GM23338 (cell line): ENCODE results near the gene POLE. TPM values are rescaled to one million over a fixed set of nuclear protein-coding genes. Genes with fewer than 3 reads are reported as not detected.

Experiments
- ATAC-seq: fragments of 200-7000 bp; cut with Tn5 transposase; 3 replicates; pipeline ENCODE4 v1.9.1; 2020
- DNase-seq: peaks from one replicate; pipeline ENCODE4 v3.0.0-alpha.2; 2015; ENCODE audit warnings: low spot score
- H2AFZ ChIP-seq: fragments of 200-600 bp; sonication (generic); 2 replicates; pipeline ENCODE4 v1.8.0; 2016; ENCODE audit warnings: antibody characterized with exemption, mild to moderate bottlenecking, moderate library complexity
- H3F3A ChIP-seq: fragments of 200-600 bp; sonication (generic); replicated peaks from 2 replicates; pipeline ENCODE4 v1.8.0; 2017; ENCODE audit warnings: antibody characterized with exemption, mixed run types, low read depth
- H3K27ac ChIP-seq: fragments of 200-600 bp; sonication (generic); 2 replicates; pipeline ENCODE4 v1.6.1; 2016; ENCODE audit warnings: low read depth
- H3K27me3 ChIP-seq: fragments of 200-600 bp; sonication (generic); 2 replicates; pipeline ENCODE4 v1.8.0; 2016; ENCODE audit warnings: mild to moderate bottlenecking, mixed run types, moderate library complexity; ENCODE audit not compliant: insufficient read depth
- H3K36me3 ChIP-seq: fragments of 200-600 bp; sonication (generic); 2 replicates; pipeline ENCODE4 v1.8.0; 2016; ENCODE audit warnings: mild to moderate bottlenecking; ENCODE audit not compliant: insufficient read depth
- H3K4me1 ChIP-seq: fragments of 200-600 bp; sonication (generic); 2 replicates; pipeline ENCODE4 v1.8.0; 2016; ENCODE audit warnings: mild to moderate bottlenecking, moderate library complexity; ENCODE audit not compliant: insufficient read depth
- H3K4me2 ChIP-seq: fragments of 200-600 bp; sonication (generic); 2 replicates; pipeline ENCODE4 v1.7.1; 2017; ENCODE audit warnings: mixed run types
- H3K4me3 ChIP-seq: fragments of 200-600 bp; sonication (generic); 2 replicates; pipeline ENCODE4 v1.6.1; 2016; ENCODE audit warnings: mixed run types
- H3K79me2 ChIP-seq: fragments of 200-600 bp; sonication (generic); replicated peaks from 2 replicates; pipeline ENCODE4 v1.8.0; 2017; ENCODE audit warnings: mild to moderate bottlenecking; ENCODE audit not compliant: insufficient read depth
- H3K9me2 ChIP-seq: fragments of 200-600 bp; sonication (generic); 2 replicates; pipeline ENCODE4 v1.8.0; 2017; ENCODE audit not compliant: insufficient read depth
- H4K20me1 ChIP-seq: fragments of 200-600 bp; sonication (generic); replicated peaks from 2 replicates; pipeline ENCODE4 v1.8.0; 2017; ENCODE audit warnings: mild to moderate bottlenecking; ENCODE audit not compliant: insufficient read depth
- H3K27ac Mint-ChIP-seq: 2 replicates; pipeline ENCODE4 v1.8.0; 2020; ENCODE audit warnings: inconsistent platforms, mild to moderate bottlenecking, moderate library complexity, mixed read lengths
- H3K27me3 Mint-ChIP-seq: 3 replicates; pipeline ENCODE4 v1.8.0; 2022; ENCODE audit warnings: low read depth, mild to moderate bottlenecking, moderate library complexity, mixed read lengths, inconsistent platforms; ENCODE audit not compliant: insufficient read depth, poor library complexity
- H3K36me3 Mint-ChIP-seq: 3 replicates; pipeline ENCODE4 v1.8.0; 2021; ENCODE audit warnings: low read depth, mild to moderate bottlenecking, inconsistent platforms, moderate library complexity, mixed read lengths
- H3K4me1 Mint-ChIP-seq: 3 replicates; pipeline ENCODE4 v1.8.0; 2020; ENCODE audit warnings: mild to moderate bottlenecking, inconsistent platforms, mixed read lengths
- H3K4me3 Mint-ChIP-seq: 3 replicates; pipeline ENCODE4 v1.8.0; 2021; ENCODE audit warnings: moderate library complexity, mild to moderate bottlenecking, inconsistent platforms, mixed read lengths
- H3K9me3 Mint-ChIP-seq: 3 replicates; pipeline ENCODE4 v1.8.0; 2020; ENCODE audit warnings: moderate library complexity, mild to moderate bottlenecking, inconsistent platforms, mixed read lengths
- CREB1 ChIP-seq: fragments of 250-450 bp; sonication (Bioruptor Pico); IDR thresholded peaks from 2 replicates; pipeline ENCODE4 v1.5.0; 2020; ENCODE audit warnings: low read depth, mild to moderate bottlenecking, moderate library complexity
- CTCF ChIP-seq, 2 experiments: fragments of 200-600 bp in 1 of 2; sonication (generic) in 1 of 2; conservative IDR thresholded peaks; 2 replicates each; pipeline versions ENCODE4 v1.5.1 to v1.6.1; 2016 to 2017; ENCODE audit warnings: antibody characterized with exemption in 2 of 2, low read depth in 2 of 2, mild to moderate bottlenecking in 2 of 2, moderate library complexity in 1 of 2
- ETS1 ChIP-seq: IDR thresholded peaks from 2 replicates; pipeline ENCODE4 v1.6.1; 2016; ENCODE audit warnings: antibody characterized with exemption
- EZH2 ChIP-seq: fragments of 200-600 bp; sonication (generic); IDR thresholded peaks from one replicate; pipeline ENCODE4 v1.8.0; 2017; ENCODE audit warnings: antibody characterized with exemption, mild to moderate bottlenecking, low read depth; ENCODE audit not compliant: unreplicated experiment
- EZH2phosphoT487 ChIP-seq: fragments of 200-600 bp; sonication (generic); IDR thresholded peaks from one replicate; pipeline ENCODE4 v1.8.1; 2018; ENCODE audit warnings: antibody characterized with exemption; ENCODE audit not compliant: unreplicated experiment
- JUNB ChIP-seq: IDR thresholded peaks from one replicate; pipeline ENCODE4 v1.6.1; 2016; ENCODE audit warnings: antibody characterized with exemption; ENCODE audit not compliant: unreplicated experiment
- NANOG ChIP-seq: IDR thresholded peaks from 2 replicates; pipeline ENCODE4 v1.6.1; 2016; ENCODE audit warnings: antibody characterized with exemption, borderline replicate concordance
- POLR2AphosphoS5 ChIP-seq: IDR thresholded peaks from 2 replicates; pipeline ENCODE4 v1.6.1; 2016; ENCODE audit warnings: antibody characterized with exemption, low read depth
- STAT1 ChIP-seq: IDR thresholded peaks from one replicate; pipeline ENCODE4 v1.6.1; 2016; ENCODE audit warnings: antibody characterized with exemption; ENCODE audit not compliant: unreplicated experiment
- ZNF114 ChIP-seq: fragments of 250-450 bp; sonication (Bioruptor Pico); IDR thresholded peaks from 2 replicates; pipeline ENCODE4 v1.5.0; 2020; ENCODE audit warnings: mild to moderate bottlenecking, moderate library complexity
- ZNF331 ChIP-seq: fragments of 250-450 bp; sonication (Bioruptor Pico); IDR thresholded peaks from 2 replicates; pipeline ENCODE4 v1.5.0; 2020; ENCODE audit warnings: low read depth, mild to moderate bottlenecking, moderate library complexity
- ZNF462 ChIP-seq: fragments of 250-450 bp; sonication (Bioruptor Pico); IDR thresholded peaks from 2 replicates; pipeline ENCODE4 v1.5.0; 2020; ENCODE audit warnings: mild to moderate bottlenecking, moderate library complexity
- polyA plus RNA-seq: library from polyadenylated mRNA; unstranded; fragments of >200 nt; fragmentation: Nextera tagmentation; extraction: Ambion mirVana; gene quantifications from 2 replicates; pipeline ENCODE4 v1.2.1, GENCODE V29; 2016
- total RNA-seq: library from RNA; depleted of rRNA; stranded (reverse); fragments of >200 nt; shearing (Covaris generic); gene quantifications from 2 replicates; pipeline ENCODE4 v1.2.3, GENCODE V29; 2014
- TF ChIP-seq, protein P1 (sequence below): IDR thresholded peaks from one replicate; pipeline ENCODE4 v1.6.1; 2018; ENCODE audit warnings: antibody characterized with exemption; ENCODE audit not compliant: unreplicated experiment

Gene POLE
- total and polyA plus RNA-seq, 2 experiments from 2014 or later, result 33.6 to 125 TPM

DNA sequence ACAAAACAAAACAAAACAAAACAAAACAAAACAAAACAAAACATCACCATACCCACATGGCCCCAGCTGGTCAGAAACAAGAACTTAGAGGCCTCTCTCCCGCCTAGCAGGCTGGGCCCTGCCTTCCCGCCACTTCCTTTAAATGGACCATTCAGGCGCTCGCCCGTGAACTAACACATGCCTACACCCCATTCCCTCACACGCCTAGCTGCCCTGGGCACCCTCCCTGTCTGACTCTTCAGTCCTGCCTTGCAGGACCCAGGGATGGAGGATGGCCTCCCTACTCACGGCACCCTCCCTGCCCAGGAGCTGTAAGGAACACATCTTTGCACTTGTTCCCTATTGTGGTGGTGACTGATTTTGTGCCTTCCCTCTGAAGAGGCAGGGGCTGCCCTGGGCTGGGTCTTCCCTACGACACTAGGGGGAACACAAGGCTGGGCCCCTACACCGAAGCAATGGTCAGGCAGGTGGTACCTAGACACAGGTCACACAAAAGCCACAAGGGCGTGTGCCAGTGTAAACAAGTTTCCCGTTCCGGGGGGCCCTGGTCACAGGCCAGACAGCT lies 47.1 kb downstream of the POLE start:
- H3K79me2 ChIP-seq, result no peaks in the 10 kb centered on the region
- no peak overlapping the region for H3K4me3 ChIP-seq
- peaks cover 14% of the 10 kb centered on the region for H3K27me3 Mint-ChIP-seq
- H3K4me1 Mint-ChIP-seq, result no peaks in the 10 kb centered on the region
- H3K27ac ChIP-seq, result no peak overlapping the region
- H3K27ac Mint-ChIP-seq, result no peak overlapping the region; the same call in 1 of the 2 replicates
- ATAC-seq (no peak), DNase-seq (no peak)
- H3K4me1 ChIP-seq, result no peaks in the 10 kb centered on the region
- H4K20me1 ChIP-seq, result peaks cover 21% of the 10 kb centered on the region
- H3K9me3 Mint-ChIP-seq, result no peaks in the 10 kb centered on the region
- H3K27me3 ChIP-seq, result no peaks in the 10 kb centered on the region
- no peak overlapping the region for H2AFZ ChIP-seq
- no peak overlapping the region for H3K4me2 ChIP-seq
- H3K9me2 ChIP-seq, result no peaks in the 10 kb centered on the region
- H3F3A ChIP-seq, result peaks cover 11% of the 10 kb centered on the region; the same call in 1 of the 2 replicates
- TF ChIP-seq JUNB (no peak), ZNF331 (CRISPR knock-in tag) (no peak), EZH2phosphoT487 (no peak), ZNF114 (CRISPR knock-in tag) (no peak), NANOG (no peak), POLR2AphosphoS5 (no peak), STAT1 (no peak), CTCF (conservative IDR thresholded peaks at IDR 0.05; ENCODE audit: low read depth in 2 of 2) (no peak), EZH2 (no peak), ZNF462 (CRISPR knock-in tag) (no peak), CREB1 (CRISPR knock-in tag) (no peak), ETS1 (no peak)
- TF ChIP-seq, protein P1, sequence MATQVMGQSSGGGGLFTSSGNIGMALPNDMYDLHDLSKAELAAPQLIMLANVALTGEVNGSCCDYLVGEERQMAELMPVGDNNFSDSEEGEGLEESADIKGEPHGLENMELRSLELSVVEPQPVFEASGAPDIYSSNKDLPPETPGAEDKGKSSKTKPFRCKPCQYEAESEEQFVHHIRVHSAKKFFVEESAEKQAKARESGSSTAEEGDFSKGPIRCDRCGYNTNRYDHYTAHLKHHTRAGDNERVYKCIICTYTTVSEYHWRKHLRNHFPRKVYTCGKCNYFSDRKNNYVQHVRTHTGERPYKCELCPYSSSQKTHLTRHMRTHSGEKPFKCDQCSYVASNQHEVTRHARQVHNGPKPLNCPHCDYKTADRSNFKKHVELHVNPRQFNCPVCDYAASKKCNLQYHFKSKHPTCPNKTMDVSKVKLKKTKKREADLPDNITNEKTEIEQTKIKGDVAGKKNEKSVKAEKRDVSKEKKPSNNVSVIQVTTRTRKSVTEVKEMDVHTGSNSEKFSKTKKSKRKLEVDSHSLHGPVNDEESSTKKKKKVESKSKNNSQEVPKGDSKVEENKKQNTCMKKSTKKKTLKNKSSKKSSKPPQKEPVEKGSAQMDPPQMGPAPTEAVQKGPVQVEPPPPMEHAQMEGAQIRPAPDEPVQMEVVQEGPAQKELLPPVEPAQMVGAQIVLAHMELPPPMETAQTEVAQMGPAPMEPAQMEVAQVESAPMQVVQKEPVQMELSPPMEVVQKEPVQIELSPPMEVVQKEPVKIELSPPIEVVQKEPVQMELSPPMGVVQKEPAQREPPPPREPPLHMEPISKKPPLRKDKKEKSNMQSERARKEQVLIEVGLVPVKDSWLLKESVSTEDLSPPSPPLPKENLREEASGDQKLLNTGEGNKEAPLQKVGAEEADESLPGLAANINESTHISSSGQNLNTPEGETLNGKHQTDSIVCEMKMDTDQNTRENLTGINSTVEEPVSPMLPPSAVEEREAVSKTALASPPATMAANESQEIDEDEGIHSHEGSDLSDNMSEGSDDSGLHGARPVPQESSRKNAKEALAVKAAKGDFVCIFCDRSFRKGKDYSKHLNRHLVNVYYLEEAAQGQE, result no peak
- H3K36me3 ChIP-seq, result peaks cover 24% of the 10 kb centered on the region
- H3K4me3 Mint-ChIP-seq, result no peak overlapping the region
- peaks cover 82% of the 10 kb centered on the region for H3K36me3 Mint-ChIP-seq
